K562 (cell line): ENCODE results near the gene UPK2. TPM values are rescaled to one million over a fixed set of nuclear protein-coding genes. Genes with fewer than 3 reads are reported as not detected.

Experiments used
- FOXA3 ChIP-seq, 2 experiments: fragments of 450-650 bp in 1 of 2; sonication (generic) in 1 of 2; formaldehyde crosslinking; IDR thresholded peaks in 1 of 2; conservative IDR thresholded peaks in 1 of 2; 2 replicates each; pipeline versions ENCODE4 v1.4.0 to v1.8.0; 2020 to 2022; ENCODE audit warnings: mild to moderate bottlenecking in 2 of 2, missing genetic modification reagents in 1 of 2
- FUS ChIP-seq: fragments of 200-400 bp; formaldehyde crosslinking; optimal IDR thresholded peaks from 2 replicates; pipeline ENCODE3; 2017; ENCODE audit warnings: low read depth, low read length
- GATAD2B ChIP-seq: fragments of 450-650 bp; IDR thresholded peaks from 2 replicates; pipeline ENCODE4 v1.6.1; 2017; ENCODE audit warnings: mild to moderate bottlenecking, borderline replicate concordance
- KLF16 ChIP-seq: IDR thresholded peaks from 2 replicates; pipeline ENCODE4 v1.6.1; 2016; ENCODE audit warnings: antibody characterized with exemption
- LARP7 ChIP-seq: fragments of 450-650 bp; IDR thresholded peaks from 2 replicates; pipeline ENCODE4 v1.6.1; 2016
- NCOR1 ChIP-seq: fragments of 450-650 bp; IDR thresholded peaks from 2 replicates; pipeline ENCODE4 v1.6.1; 2016; ENCODE audit warnings: mild to moderate bottlenecking, moderate library complexity
- NONO ChIP-seq, 2 experiments: fragments of 200-400 bp in 1 of 2; fragments of 450-650 bp in 1 of 2; formaldehyde crosslinking in 1 of 2; IDR thresholded peaks; 2 replicates each; pipeline ENCODE4 v1.6.1; 2017; ENCODE audit warnings: low read depth in 2 of 2, mild to moderate bottlenecking in 2 of 2, moderate library complexity in 2 of 2, low read length in 1 of 2
- PYGO2 ChIP-seq: fragments of 450-650 bp; IDR thresholded peaks from 2 replicates; pipeline ENCODE4 v1.6.1; 2016; ENCODE audit warnings: mild to moderate bottlenecking, missing genetic modification characterization, moderate library complexity, missing compliant biosample characterization
- RBFOX2 ChIP-seq: fragments of 200-400 bp; formaldehyde crosslinking; IDR thresholded peaks from 2 replicates; pipeline ENCODE4 v1.6.1; 2017; ENCODE audit warnings: low read depth, mild to moderate bottlenecking, low read length, moderate library complexity
- RFX5 ChIP-seq: IDR thresholded peaks from 2 replicates; pipeline ENCODE4 v1.6.1; 2011; ENCODE audit warnings: low read depth, mild to moderate bottlenecking, improper control_type of control experiment, low read length
- SAFB ChIP-seq: fragments of 200-400 bp; formaldehyde crosslinking; IDR thresholded peaks from 2 replicates; pipeline ENCODE4 v1.6.1; 2017; ENCODE audit warnings: low read depth, low read length, borderline replicate concordance
- SNRNP70 ChIP-seq: fragments of 200-400 bp; formaldehyde crosslinking; optimal IDR thresholded peaks from 2 replicates; pipeline ENCODE3; 2017; ENCODE audit warnings: low read depth, low read length
- STAG1 ChIP-seq: sonication (generic); formaldehyde crosslinking; IDR thresholded peaks from 2 replicates; pipeline ENCODE4 v1.5.0; 2020; ENCODE audit warnings: missing genetic modification reagents, borderline replicate concordance
- TBP ChIP-seq: optimal IDR thresholded peaks from 2 replicates; pipeline ENCODE3; 2011; ENCODE audit warnings: low read depth, low read length, improper control_type of control experiment
- ZBTB8A ChIP-seq: fragments of 450-650 bp; IDR thresholded peaks from 2 replicates; pipeline ENCODE4 v1.6.1; 2018; ENCODE audit warnings: mild to moderate bottlenecking, moderate library complexity; ENCODE audit not compliant: partially characterized antibody
- ZNF232 ChIP-seq: sonication (generic); formaldehyde crosslinking; IDR thresholded peaks from 2 replicates; pipeline ENCODE4 v1.8.0; 2022; ENCODE audit warnings: mild to moderate bottlenecking, missing genetic modification reagents
- ZNF282 ChIP-seq: sonication (generic); formaldehyde crosslinking; IDR thresholded peaks from 2 replicates; pipeline ENCODE4 v1.8.1; 2023; ENCODE audit warnings: missing genetic modification reagents
- ZNF311 ChIP-seq: fragments of 250-450 bp; sonication (Bioruptor Pico); IDR thresholded peaks from 2 replicates; pipeline ENCODE4 v1.4.0; 2020; ENCODE audit warnings: mild to moderate bottlenecking, moderate library complexity
- ZNF444 ChIP-seq: fragments of 250-450 bp; sonication (Bioruptor Pico); IDR thresholded peaks from 2 replicates; pipeline ENCODE4 v1.4.0; 2020; ENCODE audit warnings: mild to moderate bottlenecking, moderate library complexity
- ZNF76 ChIP-seq: fragments of 250-450 bp; sonication (Bioruptor Pico); IDR thresholded peaks from 2 replicates; pipeline ENCODE4 v1.4.0; 2020; ENCODE audit warnings: mild to moderate bottlenecking, moderate library complexity, borderline replicate concordance
- ZNF77 ChIP-seq: fragments of 250-450 bp; sonication (Bioruptor Pico); IDR thresholded peaks from 2 replicates; pipeline ENCODE4 v1.5.0; 2020
- polyA plus RNA-seq, 8 experiments: library from polyadenylated mRNA; depleted of rRNA in 4 of 8; stranded (reverse) in 5 of 8; unstranded in 3 of 8; fragments of >200 nt; fragmentation: Nextera tagmentation in 2 of 8; fragmentation: Illumina TruSeq in 1 of 8; extraction: Ambion mirVana in 2 of 8; extraction: Trizol in 1 of 8; gene quantifications; 2 replicates each; pipeline versions ENCODE4 v1.2.1 to v1.2.3, GENCODE V29; 2011 to 2014; ENCODE audit warnings: inconsistent platforms in 1 of 8, missing spikeins in 1 of 8
- total RNA-seq, 7 experiments: library from RNA; depleted of rRNA in 6 of 7; stranded (reverse); fragments of >200 nt in 6 of 7; fragmentation: Illumina TruSeq in 2 of 7; extraction: Trizol in 2 of 7; gene quantifications; 2 replicates each; pipeline versions ENCODE4 v1.2.1 to v1.2.3, GENCODE V29; 2011 to 2021; ENCODE audit warnings: low replicate concordance in 1 of 7
- TF ChIP-seq, protein P1 (sequence below): sonication (generic); formaldehyde crosslinking; IDR thresholded peaks from 2 replicates; pipeline ENCODE4 v1.8.0; 2022; ENCODE audit warnings: mild to moderate bottlenecking, missing genetic modification reagents
- TF ChIP-seq, protein P2 (sequence below): sonication (generic); formaldehyde crosslinking; IDR thresholded peaks from 2 replicates; pipeline ENCODE4 v1.8.1; 2022; ENCODE audit warnings: missing genetic modification reagents
- TF ChIP-seq, protein P3 (sequence below): fragments of 250-450 bp; sonication (Bioruptor Pico); IDR thresholded peaks from 2 replicates; pipeline ENCODE4 v1.5.0; 2020; ENCODE audit warnings: mild to moderate bottlenecking

The UPK2 gene
- total and polyA plus RNA-seq, 9 of the 15 experiments (the other 6 are each of a cell fraction or from before 2014, with no cell fraction given): not detected

DNA sequence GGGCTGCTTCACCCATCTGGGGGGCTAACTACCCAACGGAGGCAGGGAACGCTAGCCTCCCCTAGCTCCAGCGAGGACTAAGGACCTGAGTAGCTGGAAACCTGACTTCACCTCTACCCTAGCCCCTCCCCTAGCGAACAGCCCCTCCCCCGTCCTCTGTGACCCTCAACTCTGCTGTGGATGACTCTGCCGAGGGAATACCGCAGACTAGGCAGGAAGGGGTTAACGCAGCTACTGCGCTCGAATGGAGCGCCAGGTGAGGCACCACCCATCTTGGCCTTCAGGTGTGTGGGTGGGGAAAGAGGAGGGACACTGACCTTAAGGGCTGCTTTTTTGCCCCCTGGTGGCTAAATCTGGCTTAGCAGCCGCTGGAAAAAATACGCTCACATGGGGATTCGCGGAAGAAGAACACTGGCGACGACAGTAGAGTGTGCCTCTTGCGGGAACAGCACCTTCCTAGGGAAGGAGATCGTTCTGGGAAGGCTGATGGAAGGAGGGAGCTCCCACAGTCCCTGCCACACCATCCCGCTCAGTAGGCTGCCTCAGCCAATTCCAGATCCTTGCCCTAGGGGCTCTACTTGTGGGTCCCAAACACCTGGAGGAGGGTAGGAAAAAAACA lies 25.9 kb upstream of the UPK2 start (continued):
- TF ChIP-seq ZNF232 (CRISPR knock-in tag) (no peak), ZNF444 (no peak), LARP7 (no peak), RFX5 (no peak), ZNF311 (CRISPR knock-in tag) (no peak), TBP (peak; percentile 57), ZNF76 (no peak), SNRNP70 (no peak), ZNF77 (CRISPR knock-in tag) (no peak), PYGO2 (tag) (no peak), ZNF282 (no peak), KLF16 (0 out of 2 replicates have a peak, but pooled peaks have one; percentile 40), ZBTB8A (no peak), RBFOX2 (peak; percentile 14), GATAD2B (no peak), FUS (no peak), NCOR1 (no peak; the same call in 1 of the 2 replicates), NONO (IDR thresholded peaks at IDR 0.05; ENCODE audit: low read depth in 2 of 2, low read length in 1 of 2) (no peak), FOXA3 (CRISPR knock-in tag; conservative IDR thresholded peaks at IDR 0.05 in 1 of 2, IDR thresholded peaks at IDR 0.05 in 1 of 2) (no peak), STAG1 (CRISPR knock-in tag) (0 out of 2 replicates have a peak, but pooled peaks have one; percentile 15), SAFB (no peak)
- TF ChIP-seq, protein P1, sequence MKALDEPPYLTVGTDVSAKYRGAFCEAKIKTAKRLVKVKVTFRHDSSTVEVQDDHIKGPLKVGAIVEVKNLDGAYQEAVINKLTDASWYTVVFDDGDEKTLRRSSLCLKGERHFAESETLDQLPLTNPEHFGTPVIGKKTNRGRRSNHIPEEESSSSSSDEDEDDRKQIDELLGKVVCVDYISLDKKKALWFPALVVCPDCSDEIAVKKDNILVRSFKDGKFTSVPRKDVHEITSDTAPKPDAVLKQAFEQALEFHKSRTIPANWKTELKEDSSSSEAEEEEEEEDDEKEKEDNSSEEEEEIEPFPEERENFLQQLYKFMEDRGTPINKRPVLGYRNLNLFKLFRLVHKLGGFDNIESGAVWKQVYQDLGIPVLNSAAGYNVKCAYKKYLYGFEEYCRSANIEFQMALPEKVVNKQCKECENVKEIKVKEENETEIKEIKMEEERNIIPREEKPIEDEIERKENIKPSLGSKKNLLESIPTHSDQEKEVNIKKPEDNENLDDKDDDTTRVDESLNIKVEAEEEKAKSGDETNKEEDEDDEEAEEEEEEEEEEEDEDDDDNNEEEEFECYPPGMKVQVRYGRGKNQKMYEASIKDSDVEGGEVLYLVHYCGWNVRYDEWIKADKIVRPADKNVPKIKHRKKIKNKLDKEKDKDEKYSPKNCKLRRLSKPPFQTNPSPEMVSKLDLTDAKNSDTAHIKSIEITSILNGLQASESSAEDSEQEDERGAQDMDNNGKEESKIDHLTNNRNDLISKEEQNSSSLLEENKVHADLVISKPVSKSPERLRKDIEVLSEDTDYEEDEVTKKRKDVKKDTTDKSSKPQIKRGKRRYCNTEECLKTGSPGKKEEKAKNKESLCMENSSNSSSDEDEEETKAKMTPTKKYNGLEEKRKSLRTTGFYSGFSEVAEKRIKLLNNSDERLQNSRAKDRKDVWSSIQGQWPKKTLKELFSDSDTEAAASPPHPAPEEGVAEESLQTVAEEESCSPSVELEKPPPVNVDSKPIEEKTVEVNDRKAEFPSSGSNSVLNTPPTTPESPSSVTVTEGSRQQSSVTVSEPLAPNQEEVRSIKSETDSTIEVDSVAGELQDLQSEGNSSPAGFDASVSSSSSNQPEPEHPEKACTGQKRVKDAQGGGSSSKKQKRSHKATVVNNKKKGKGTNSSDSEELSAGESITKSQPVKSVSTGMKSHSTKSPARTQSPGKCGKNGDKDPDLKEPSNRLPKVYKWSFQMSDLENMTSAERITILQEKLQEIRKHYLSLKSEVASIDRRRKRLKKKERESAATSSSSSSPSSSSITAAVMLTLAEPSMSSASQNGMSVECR: no peak; the same call in 1 of the 2 replicates
- TF ChIP-seq, protein P2, sequence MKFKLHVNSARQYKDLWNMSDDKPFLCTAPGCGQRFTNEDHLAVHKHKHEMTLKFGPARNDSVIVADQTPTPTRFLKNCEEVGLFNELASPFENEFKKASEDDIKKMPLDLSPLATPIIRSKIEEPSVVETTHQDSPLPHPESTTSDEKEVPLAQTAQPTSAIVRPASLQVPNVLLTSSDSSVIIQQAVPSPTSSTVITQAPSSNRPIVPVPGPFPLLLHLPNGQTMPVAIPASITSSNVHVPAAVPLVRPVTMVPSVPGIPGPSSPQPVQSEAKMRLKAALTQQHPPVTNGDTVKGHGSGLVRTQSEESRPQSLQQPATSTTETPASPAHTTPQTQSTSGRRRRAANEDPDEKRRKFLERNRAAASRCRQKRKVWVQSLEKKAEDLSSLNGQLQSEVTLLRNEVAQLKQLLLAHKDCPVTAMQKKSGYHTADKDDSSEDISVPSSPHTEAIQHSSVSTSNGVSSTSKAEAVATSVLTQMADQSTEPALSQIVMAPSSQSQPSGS (CRISPR knock-in tag): no peak
- TF ChIP-seq, protein P3, sequence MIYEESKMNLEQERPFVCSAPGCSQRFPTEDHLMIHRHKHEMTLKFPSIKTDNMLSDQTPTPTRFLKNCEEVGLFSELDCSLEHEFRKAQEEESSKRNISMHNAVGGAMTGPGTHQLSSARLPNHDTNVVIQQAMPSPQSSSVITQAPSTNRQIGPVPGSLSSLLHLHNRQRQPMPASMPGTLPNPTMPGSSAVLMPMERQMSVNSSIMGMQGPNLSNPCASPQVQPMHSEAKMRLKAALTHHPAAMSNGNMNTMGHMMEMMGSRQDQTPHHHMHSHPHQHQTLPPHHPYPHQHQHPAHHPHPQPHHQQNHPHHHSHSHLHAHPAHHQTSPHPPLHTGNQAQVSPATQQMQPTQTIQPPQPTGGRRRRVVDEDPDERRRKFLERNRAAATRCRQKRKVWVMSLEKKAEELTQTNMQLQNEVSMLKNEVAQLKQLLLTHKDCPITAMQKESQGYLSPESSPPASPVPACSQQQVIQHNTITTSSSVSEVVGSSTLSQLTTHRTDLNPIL: no peak
